Fibroblast of lung (primary cell): ENCODE measurements around the gene MRPS6. TPM values are rescaled to one million over a fixed set of nuclear protein-coding genes. Genes with fewer than 3 reads are reported as not detected.

Experiments
- DNase-seq, 2 donors: peaks; one replicate each; pipeline versions ENCODE4 v3.0.0 to v3.0.0-alpha.2; 2010; ENCODE audit warnings: low read depth in 2 of 2
- H2AFZ ChIP-seq: 2 replicates; pipeline ENCODE4 v1.5.1; 2012; ENCODE audit warnings: low read length, control low read depth, inconsistent platforms
- H3K27ac ChIP-seq: 2 replicates; pipeline ENCODE4 v1.5.1; 2011; ENCODE audit warnings: low read length, control low read depth; ENCODE audit not compliant: insufficient read depth
- H3K27me3 ChIP-seq: 2 replicates; pipeline ENCODE4 v1.5.1; 2011; ENCODE audit warnings: mild to moderate bottlenecking, low read length; ENCODE audit not compliant: control insufficient read depth, insufficient read depth
- H3K36me3 ChIP-seq: 2 replicates; pipeline ENCODE4 v1.5.1; 2011; ENCODE audit warnings: low read length; ENCODE audit not compliant: control insufficient read depth, insufficient read depth
- H3K4me1 ChIP-seq: 2 replicates; pipeline ENCODE4 v1.5.1; 2011; ENCODE audit warnings: low read length; ENCODE audit not compliant: control insufficient read depth, insufficient read depth; ENCODE audit errors: extremely low read depth
- H3K4me2 ChIP-seq: 2 replicates; pipeline ENCODE4 v1.5.1; 2011; ENCODE audit warnings: low read length, control low read depth; ENCODE audit not compliant: insufficient read depth; ENCODE audit errors: extremely low read depth
- H3K4me3 ChIP-seq, 4 experiments: fragments of 200-600 bp in 1 of 4; sonication (generic) in 1 of 4; replicated peaks in 1 of 4; 2 replicates each; pipeline ENCODE4 v1.5.1; 2011 to 2016; ENCODE audit warnings: low read length in 4 of 4, low read depth in 3 of 4, mild to moderate bottlenecking in 3 of 4, control low read depth in 2 of 4, inconsistent platforms in 1 of 4, mixed read lengths in 1 of 4; ENCODE audit not compliant: insufficient read depth in 1 of 4; ENCODE audit errors: control extremely low read depth in 1 of 4
- H3K79me2 ChIP-seq: 2 replicates; pipeline ENCODE4 v1.5.1; 2012; ENCODE audit warnings: mild to moderate bottlenecking, low read length, inconsistent platforms; ENCODE audit not compliant: control insufficient read depth, insufficient read depth
- H3K9ac ChIP-seq: 2 replicates; pipeline ENCODE4 v1.5.1; 2011; ENCODE audit warnings: mild to moderate bottlenecking, low read length, control low read depth; ENCODE audit not compliant: insufficient read depth
- H3K9me3 ChIP-seq: 2 replicates; pipeline ENCODE4 v1.5.1; 2012; ENCODE audit warnings: low read depth, low read length; ENCODE audit not compliant: control insufficient read depth, insufficient read depth
- H4K20me1 ChIP-seq: 2 replicates; pipeline ENCODE4 v1.5.1; 2011; ENCODE audit warnings: low read length; ENCODE audit not compliant: control insufficient read depth, insufficient read depth; ENCODE audit errors: extremely low read depth
- CTCF ChIP-seq, 2 donors: IDR thresholded peaks in 1 of 2; conservative IDR thresholded peaks in 1 of 2; 1 replicate in 1 of 2; 2 replicates in 1 of 2; pipeline ENCODE4 v1.5.1; 2011 to 2012; ENCODE audit warnings: low read length in 2 of 2, control low read depth in 1 of 2, inconsistent platforms in 1 of 2, low read depth in 1 of 2, mild to moderate bottlenecking in 1 of 2
- EZH2 ChIP-seq: IDR thresholded peaks from 2 replicates; pipeline ENCODE4 v1.5.1; 2012; ENCODE audit warnings: low read length, control low read depth, mild to moderate bottlenecking; ENCODE audit errors: missing control alignments
- polyA plus RNA-seq, 2 donors: library from polyadenylated mRNA; depleted of rRNA in 1 of 2; stranded (reverse) in 1 of 2; unstranded in 1 of 2; fragments of >200 nt; gene quantifications; 2 replicates each; pipeline ENCODE4 v1.2.1, GENCODE V29; 2011 to 2012; ENCODE audit warnings: missing spikeins in 1 of 2
- total RNA-seq: library from RNA; depleted of rRNA; stranded (reverse); fragments of >200 nt; gene quantifications from 2 replicates; pipeline ENCODE4 v1.2.1, GENCODE V29; 2014

MRPS6 gene
- total and polyA plus RNA-seq, 2 donors (not counting 1 experiment from before 2014, with no cell fraction given), result 20.0 to 45.6 TPM

- no peaks in the 10 kb centered on the region for H4K20me1 ChIP-seq
Measured at GRCh38 chr21:34122047-34122446, 48.7 kb downstream of the MRPS6 start.

GRCh38 chr21:34123609-34124008 is 50.2 kb downstream of the MRPS6 start:
- Histone ChIP-seq H4K20me1 (no peaks in the 10 kb centered on the region), H3K79me2 (peaks cover 1% of the 10 kb centered on the region), H3K9ac (no peak overlapping the region), H3K4me2 (no peak overlapping the region), H3K36me3 (no peaks in the 10 kb centered on the region), H3K27me3 (no peaks in the 10 kb centered on the region), H3K9me3 (no peaks in the 10 kb centered on the region), H3K4me1 (peaks cover 3% of the 10 kb centered on the region), H3K4me3 (no peak overlapping the region), H2AFZ (no peak overlapping the region), H3K27ac (no peak overlapping the region)
- TF ChIP-seq EZH2 (no peak), CTCF (conservative IDR thresholded peaks at IDR 0.05 in 1 of 2, IDR thresholded peaks at IDR 0.05 in 1 of 2; ENCODE audit: low read depth in 1 of 2, low read length in 2 of 2) (no peak)
- DNase-seq, result no peak

More at GRCh38 chr21:34122047-34122446, 48.7 kb downstream of the MRPS6 start:
- H3K27me3 ChIP-seq, result no peaks in the 10 kb centered on the region
- H3K79me2 ChIP-seq, result no peaks in the 10 kb centered on the region
- no peaks in the 10 kb centered on the region for H3K9me3 ChIP-seq
- no peak overlapping the region for H3K4me2 ChIP-seq
- H3K9ac ChIP-seq, result no peak overlapping the region
- peaks cover 3% of the 10 kb centered on the region for H3K4me1 ChIP-seq
- no peak overlapping the region for H3K4me3 ChIP-seq
- no peak overlapping the region for H3K27ac ChIP-seq
- H3K36me3 ChIP-seq, result no peaks in the 10 kb centered on the region
- no peak overlapping the region for H2AFZ ChIP-seq
- DNase-seq, result no peak
- TF ChIP-seq CTCF (conservative IDR thresholded peaks at IDR 0.05 in 1 of 2, IDR thresholded peaks at IDR 0.05 in 1 of 2; ENCODE audit: low read depth in 1 of 2, low read length in 2 of 2) (no peak), EZH2 (no peak)

GRCh38 chr21:34126269-34126668 is 52.9 kb downstream of the MRPS6 start:
- Histone ChIP-seq H3K27me3 (no peaks in the 10 kb centered on the region), H3K4me1 (peaks cover 21% of the 10 kb centered on the region), H3K4me2 (no peak overlapping the region), H3K9ac (no peak overlapping the region), H3K36me3 (no peaks in the 10 kb centered on the region), H3K27ac (peak overlapping the region; percentile 15), H3K79me2 (peaks cover 11% of the 10 kb centered on the region), H3K4me3 (no peak overlapping the region), H3K9me3 (no peaks in the 10 kb centered on the region), H2AFZ (no peak overlapping the region), H4K20me1 (no peaks in the 10 kb centered on the region)
- peak; percentile 16 to 66 for DNase-seq
- TF ChIP-seq CTCF (conservative IDR thresholded peaks at IDR 0.05 in 1 of 2, IDR thresholded peaks at IDR 0.05 in 1 of 2; ENCODE audit: low read depth in 1 of 2, low read length in 2 of 2) (no peak), EZH2 (no peak)
